SU-DHL-6 (cell line): ENCODE measurements around the gene EED.

Source experiments
- CTCF ChIP-seq: fragments of 200-600 bp; sonication (generic); IDR thresholded peaks from one replicate; pipeline ENCODE4 v1.5.1; 2017; ENCODE audit warnings: antibody characterized with exemption, mild to moderate bottlenecking, low read length, moderate library complexity; ENCODE audit not compliant: insufficient read depth, poor library complexity, severe bottlenecking
- EZH2phosphoT487 ChIP-seq: fragments of 200-600 bp; sonication (generic), shearing (Covaris generic); conservative IDR thresholded peaks from 2 replicates; pipeline ENCODE4 v1.6.1; 2018; ENCODE audit warnings: mild to moderate bottlenecking, antibody characterized with exemption, low read length, moderate library complexity, mixed read lengths

DNA sequence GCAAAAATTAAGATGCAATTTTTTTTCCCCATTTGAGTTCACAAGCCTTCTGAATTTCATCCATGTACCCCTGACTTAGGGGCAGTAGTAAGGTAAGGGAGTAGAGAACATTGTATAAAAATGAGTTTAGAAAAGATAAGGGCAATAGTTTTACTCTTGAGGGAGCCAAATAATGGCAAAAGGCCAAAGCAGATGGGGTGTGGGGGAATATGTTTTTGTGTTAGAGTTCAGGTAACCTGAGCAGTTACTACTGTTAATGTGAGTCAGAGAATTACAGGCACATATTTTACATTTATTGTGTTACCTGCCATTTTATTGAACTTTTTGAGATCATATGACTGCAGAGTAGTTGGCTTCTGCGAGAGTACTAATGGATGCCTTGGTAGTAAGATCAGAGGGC, 3.1 kb downstream of the EED start:
- TF ChIP-seq CTCF (no peak), EZH2phosphoT487 (no peak)
